Astrocyte (in vitro differentiated cells and primary cell): ENCODE measurements around the gene RNF180. TPM values are rescaled to one million over a fixed set of nuclear protein-coding genes. Genes with fewer than 3 reads are reported as not detected.
A peak's percentile ranks its signal among the peaks of the same experiment; 100 is the strongest.
"Not testable (repeated sequence)": the region's sequence is repeated elsewhere in the genome, so short reads cannot be mapped to it uniquely, and the experiment has no call there.

Experiments used
- DNase-seq: peaks from one replicate; pipeline ENCODE4 v3.0.0-alpha.2; 2010; ENCODE audit warnings: low read depth
- FAIRE-seq: peaks from 2 replicates; lab custom pipeline; 2011; peaks lifted over from hg19 to GRCh38; lab: Jason Lieb, UNC
- H2AFZ ChIP-seq: 2 replicates; pipeline ENCODE4 v1.6.0; 2012; ENCODE audit warnings: low read depth, low read length, inconsistent platforms
- H3K27ac ChIP-seq: 2 replicates; pipeline ENCODE4 v1.5.1; 2011; ENCODE audit warnings: low read depth, low read length, inconsistent platforms
- H3K27me3 ChIP-seq: 2 replicates; pipeline ENCODE4 v1.6.0; 2011; ENCODE audit warnings: low read length, inconsistent platforms; ENCODE audit not compliant: insufficient read depth
- H3K36me3 ChIP-seq: 2 replicates; pipeline ENCODE4 v1.5.1; 2011; ENCODE audit warnings: low read length, inconsistent platforms; ENCODE audit not compliant: insufficient read depth
- H3K4me1 ChIP-seq: 2 replicates; pipeline ENCODE4 v1.5.1; 2011; ENCODE audit warnings: low read length, inconsistent platforms; ENCODE audit not compliant: insufficient read depth
- H3K4me2 ChIP-seq: 2 replicates; pipeline ENCODE4 v1.6.0; 2012; ENCODE audit warnings: low read length, inconsistent platforms
- H3K4me3 ChIP-seq: 2 replicates; pipeline ENCODE4 v1.5.1; 2011; ENCODE audit warnings: low read depth, mild to moderate bottlenecking, low read length, inconsistent platforms; ENCODE audit not compliant: insufficient read depth
- H3K79me2 ChIP-seq: 2 replicates; pipeline ENCODE4 v1.6.0; 2012; ENCODE audit warnings: mild to moderate bottlenecking, low read length, inconsistent platforms; ENCODE audit not compliant: insufficient read depth
- H3K9ac ChIP-seq: 2 replicates; pipeline ENCODE4 v1.6.0; 2012; ENCODE audit warnings: mild to moderate bottlenecking, low read length, inconsistent platforms
- H3K9me3 ChIP-seq: 2 replicates; pipeline ENCODE4 v1.5.1; 2012; ENCODE audit warnings: low read depth, mild to moderate bottlenecking, low read length, inconsistent platforms; ENCODE audit not compliant: insufficient read depth
- H4K20me1 ChIP-seq: 2 replicates; pipeline ENCODE4 v1.6.0; 2012; ENCODE audit warnings: low read length, inconsistent platforms; ENCODE audit not compliant: insufficient read depth
- H3K27ac Mint-ChIP-seq: one replicate; pipeline ENCODE4 v1.8.0; 2021; ENCODE audit warnings: mild to moderate bottlenecking, mixed read lengths; ENCODE audit not compliant: unreplicated experiment
- H3K27me3 Mint-ChIP-seq: one replicate; pipeline ENCODE4 v1.8.0; 2021; ENCODE audit warnings: low read depth, mixed read lengths; ENCODE audit not compliant: unreplicated experiment
- H3K36me3 Mint-ChIP-seq: one replicate; pipeline ENCODE4 v1.8.0; 2021; ENCODE audit warnings: low read depth, mixed read lengths; ENCODE audit not compliant: unreplicated experiment
- H3K4me1 Mint-ChIP-seq: one replicate; pipeline ENCODE4 v1.8.0; 2021; ENCODE audit warnings: low read depth, mixed read lengths; ENCODE audit not compliant: unreplicated experiment
- H3K4me3 Mint-ChIP-seq: one replicate; pipeline ENCODE4 v1.8.0; 2021; ENCODE audit warnings: mild to moderate bottlenecking, moderate library complexity, mixed read lengths; ENCODE audit not compliant: unreplicated experiment
- H3K9me3 Mint-ChIP-seq: one replicate; pipeline ENCODE4 v1.8.0; 2021; ENCODE audit warnings: mild to moderate bottlenecking, mixed read lengths; ENCODE audit not compliant: unreplicated experiment
- CTCF ChIP-seq: IDR thresholded peaks from 2 replicates; pipeline ENCODE4 v1.5.1; 2011; ENCODE audit warnings: low read depth, mild to moderate bottlenecking, inconsistent platforms, low read length, moderate library complexity; ENCODE audit not compliant: insufficient read depth
- EZH2 ChIP-seq: IDR thresholded peaks from 2 replicates; pipeline ENCODE4 v1.6.1; 2012; ENCODE audit warnings: mild to moderate bottlenecking, low read length, inconsistent platforms; ENCODE audit not compliant: insufficient read depth
- total RNA-seq: library from RNA; stranded (reverse); gene quantifications from 2 replicates; pipeline ENCODE4 v1.2.1, GENCODE V29; 2021

Gene RNF180
- total RNA-seq, 1 donor from 2014 or later = 5.4 TPM

- Histone ChIP-seq H3K4me2 (no peak overlapping the region), H3K27ac (no peak overlapping the region), H3K4me1 (peaks cover 13% of the 10 kb centered on the region), H3K9ac (no peak overlapping the region), H3K9me3 (no peaks in the 10 kb centered on the region), H3K79me2 (no peaks in the 10 kb centered on the region), H3K27me3 (no peaks in the 10 kb centered on the region), H3K4me3 (no peak overlapping the region), H4K20me1 (no peaks in the 10 kb centered on the region), H3K36me3 (no peaks in the 10 kb centered on the region), H2AFZ (peak overlapping the region; percentile 50)
- no peaks in the 10 kb centered on the region for H3K27me3 Mint-ChIP-seq
- no peak overlapping the region for H3K4me3 Mint-ChIP-seq
- H3K27ac Mint-ChIP-seq = no peak overlapping the region
- FAIRE-seq = no peak
- no peaks in the 10 kb centered on the region for H3K9me3 Mint-ChIP-seq
- H3K4me1 Mint-ChIP-seq = peaks cover 18% of the 10 kb centered on the region
- DNase-seq = no peak
- no peaks in the 10 kb centered on the region for H3K36me3 Mint-ChIP-seq
- TF ChIP-seq EZH2 (no peak), CTCF (no peak)
Observed at GRCh38 chr5:64214132-64214531, 48.5 kb downstream of the RNF180 start.

GRCh38 chr5:64221911-64222310, 56.3 kb downstream of the RNF180 start:
- Mint-ChIP-seq H3K4me1 (no peaks in the 10 kb centered on the region), H3K9me3 (no peaks in the 10 kb centered on the region), H3K4me3 (no peak overlapping the region), H3K27me3 (no peaks in the 10 kb centered on the region), H3K27ac (no peak overlapping the region), H3K36me3 (peaks cover 7% of the 10 kb centered on the region)
- H3K27ac ChIP-seq = no peak overlapping the region
- no peaks in the 10 kb centered on the region for H3K9me3 ChIP-seq
- H3K36me3 ChIP-seq = no peaks in the 10 kb centered on the region
- no peaks in the 10 kb centered on the region for H3K27me3 ChIP-seq
- TF ChIP-seq CTCF (no peak), EZH2 (no peak)
- no peak overlapping the region for H3K9ac ChIP-seq
- H2AFZ ChIP-seq = no peak overlapping the region
- no peak overlapping the region for H3K4me2 ChIP-seq
- H3K4me3 ChIP-seq = no peak overlapping the region
- H4K20me1 ChIP-seq = no peaks in the 10 kb centered on the region
- no peaks in the 10 kb centered on the region for H3K4me1 ChIP-seq
- DNase-seq (no peak), FAIRE-seq (no peak)
- H3K79me2 ChIP-seq = no peaks in the 10 kb centered on the region

GRCh38 chr5:64225286-64225981, 59.8 kb downstream of the RNF180 start:
- not testable (repeated sequence) for FAIRE-seq, H3K36me3 ChIP-seq, H3K36me3 Mint-ChIP-seq, H3K4me1 Mint-ChIP-seq, H3K79me2 ChIP-seq, H4K20me1 ChIP-seq, H3K9me3 Mint-ChIP-seq, H3K9me3 ChIP-seq, DNase-seq, H3K4me3 ChIP-seq, H3K4me2 ChIP-seq, H2AFZ ChIP-seq, H3K27ac Mint-ChIP-seq, H3K27me3 Mint-ChIP-seq, H3K4me3 Mint-ChIP-seq, H3K4me1 ChIP-seq, H3K27me3 ChIP-seq, H3K27ac ChIP-seq, H3K9ac ChIP-seq

GRCh38 chr5:64227131-64227537, 61.5 kb downstream of the RNF180 start:
- DNase-seq, H3K27ac Mint-ChIP-seq, H3K4me3 ChIP-seq, H3K4me3 Mint-ChIP-seq, FAIRE-seq, H3K27me3 Mint-ChIP-seq, H2AFZ ChIP-seq, H3K9me3 Mint-ChIP-seq, H3K9ac ChIP-seq, H3K4me1 ChIP-seq, H3K36me3 Mint-ChIP-seq, H3K79me2 ChIP-seq, H4K20me1 ChIP-seq, H3K4me1 Mint-ChIP-seq, H3K9me3 ChIP-seq, H3K27ac ChIP-seq, H3K27me3 ChIP-seq, H3K4me2 ChIP-seq, H3K36me3 ChIP-seq: not testable (repeated sequence)
